GM23338 (cell line): ENCODE measurements around the gene CERK. TPM values are rescaled to one million over a fixed set of nuclear protein-coding genes. Genes with fewer than 3 reads are reported as not detected.
"Not testable (repeated sequence)": the region's sequence is repeated elsewhere in the genome, so short reads cannot be mapped to it uniquely, and the experiment has no call there.

ENCODE experiments used
- ATAC-seq: fragments of 200-7000 bp; cut with Tn5 transposase; 3 replicates; pipeline ENCODE4 v1.9.1; 2020
- DNase-seq: peaks from one replicate; pipeline ENCODE4 v3.0.0-alpha.2; 2015; ENCODE audit warnings: low spot score
- H2AFZ ChIP-seq: fragments of 200-600 bp; sonication (generic); 2 replicates; pipeline ENCODE4 v1.8.0; 2016; ENCODE audit warnings: antibody characterized with exemption, mild to moderate bottlenecking, moderate library complexity
- H3F3A ChIP-seq: fragments of 200-600 bp; sonication (generic); replicated peaks from 2 replicates; pipeline ENCODE4 v1.8.0; 2017; ENCODE audit warnings: antibody characterized with exemption, mixed run types, low read depth
- H3K27ac ChIP-seq: fragments of 200-600 bp; sonication (generic); 2 replicates; pipeline ENCODE4 v1.6.1; 2016; ENCODE audit warnings: low read depth
- H3K27me3 ChIP-seq: fragments of 200-600 bp; sonication (generic); 2 replicates; pipeline ENCODE4 v1.8.0; 2016; ENCODE audit warnings: mild to moderate bottlenecking, mixed run types, moderate library complexity; ENCODE audit not compliant: insufficient read depth
- H3K36me3 ChIP-seq: fragments of 200-600 bp; sonication (generic); 2 replicates; pipeline ENCODE4 v1.8.0; 2016; ENCODE audit warnings: mild to moderate bottlenecking; ENCODE audit not compliant: insufficient read depth
- H3K4me1 ChIP-seq: fragments of 200-600 bp; sonication (generic); 2 replicates; pipeline ENCODE4 v1.8.0; 2016; ENCODE audit warnings: mild to moderate bottlenecking, moderate library complexity; ENCODE audit not compliant: insufficient read depth
- H3K4me2 ChIP-seq: fragments of 200-600 bp; sonication (generic); 2 replicates; pipeline ENCODE4 v1.7.1; 2017; ENCODE audit warnings: mixed run types
- H3K4me3 ChIP-seq: fragments of 200-600 bp; sonication (generic); 2 replicates; pipeline ENCODE4 v1.6.1; 2016; ENCODE audit warnings: mixed run types
- H3K79me2 ChIP-seq: fragments of 200-600 bp; sonication (generic); replicated peaks from 2 replicates; pipeline ENCODE4 v1.8.0; 2017; ENCODE audit warnings: mild to moderate bottlenecking; ENCODE audit not compliant: insufficient read depth
- H3K9me2 ChIP-seq: fragments of 200-600 bp; sonication (generic); 2 replicates; pipeline ENCODE4 v1.8.0; 2017; ENCODE audit not compliant: insufficient read depth
- H4K20me1 ChIP-seq: fragments of 200-600 bp; sonication (generic); replicated peaks from 2 replicates; pipeline ENCODE4 v1.8.0; 2017; ENCODE audit warnings: mild to moderate bottlenecking; ENCODE audit not compliant: insufficient read depth
- H3K27ac Mint-ChIP-seq: 2 replicates; pipeline ENCODE4 v1.8.0; 2020; ENCODE audit warnings: inconsistent platforms, mild to moderate bottlenecking, moderate library complexity, mixed read lengths
- H3K27me3 Mint-ChIP-seq: 3 replicates; pipeline ENCODE4 v1.8.0; 2022; ENCODE audit warnings: low read depth, mild to moderate bottlenecking, moderate library complexity, mixed read lengths, inconsistent platforms; ENCODE audit not compliant: insufficient read depth, poor library complexity
- H3K36me3 Mint-ChIP-seq: 3 replicates; pipeline ENCODE4 v1.8.0; 2021; ENCODE audit warnings: low read depth, mild to moderate bottlenecking, inconsistent platforms, moderate library complexity, mixed read lengths
- H3K4me1 Mint-ChIP-seq: 3 replicates; pipeline ENCODE4 v1.8.0; 2020; ENCODE audit warnings: mild to moderate bottlenecking, inconsistent platforms, mixed read lengths
- H3K4me3 Mint-ChIP-seq: 3 replicates; pipeline ENCODE4 v1.8.0; 2021; ENCODE audit warnings: moderate library complexity, mild to moderate bottlenecking, inconsistent platforms, mixed read lengths
- H3K9me3 Mint-ChIP-seq: 3 replicates; pipeline ENCODE4 v1.8.0; 2020; ENCODE audit warnings: moderate library complexity, mild to moderate bottlenecking, inconsistent platforms, mixed read lengths
- CREB1 ChIP-seq: fragments of 250-450 bp; sonication (Bioruptor Pico); IDR thresholded peaks from 2 replicates; pipeline ENCODE4 v1.5.0; 2020; ENCODE audit warnings: low read depth, mild to moderate bottlenecking, moderate library complexity
- ETS1 ChIP-seq: IDR thresholded peaks from 2 replicates; pipeline ENCODE4 v1.6.1; 2016; ENCODE audit warnings: antibody characterized with exemption
- EZH2 ChIP-seq: fragments of 200-600 bp; sonication (generic); IDR thresholded peaks from one replicate; pipeline ENCODE4 v1.8.0; 2017; ENCODE audit warnings: antibody characterized with exemption, mild to moderate bottlenecking, low read depth; ENCODE audit not compliant: unreplicated experiment
- STAT1 ChIP-seq: IDR thresholded peaks from one replicate; pipeline ENCODE4 v1.6.1; 2016; ENCODE audit warnings: antibody characterized with exemption; ENCODE audit not compliant: unreplicated experiment
- ZNF114 ChIP-seq: fragments of 250-450 bp; sonication (Bioruptor Pico); IDR thresholded peaks from 2 replicates; pipeline ENCODE4 v1.5.0; 2020; ENCODE audit warnings: mild to moderate bottlenecking, moderate library complexity
- ZNF462 ChIP-seq: fragments of 250-450 bp; sonication (Bioruptor Pico); IDR thresholded peaks from 2 replicates; pipeline ENCODE4 v1.5.0; 2020; ENCODE audit warnings: mild to moderate bottlenecking, moderate library complexity
- polyA plus RNA-seq: library from polyadenylated mRNA; unstranded; fragments of >200 nt; fragmentation: Nextera tagmentation; extraction: Ambion mirVana; gene quantifications from 2 replicates; pipeline ENCODE4 v1.2.1, GENCODE V29; 2016
- total RNA-seq: library from RNA; depleted of rRNA; stranded (reverse); fragments of >200 nt; shearing (Covaris generic); gene quantifications from 2 replicates; pipeline ENCODE4 v1.2.3, GENCODE V29; 2014

Gene CERK
- total and polyA plus RNA-seq, 2 experiments from 2014 or later, result 12.7 to 62.9 TPM

- no peak overlapping the region for H3K27ac ChIP-seq
- Mint-ChIP-seq H3K4me1 (no peaks in the 10 kb centered on the region), H3K4me3 (no peak overlapping the region), H3K9me3 (no peaks in the 10 kb centered on the region), H3K27ac (no peak overlapping the region), H3K36me3 (no peaks in the 10 kb centered on the region), H3K27me3 (no peaks in the 10 kb centered on the region)
- H3K4me1 ChIP-seq, result no peaks in the 10 kb centered on the region
- H3K4me3 ChIP-seq, result no peak overlapping the region
- no peak for ATAC-seq
- no peak overlapping the region for H3K4me2 ChIP-seq
- H3K27me3 ChIP-seq, result no peaks in the 10 kb centered on the region
- no peaks in the 10 kb centered on the region for H3K36me3 ChIP-seq
- no peaks in the 10 kb centered on the region for H3K9me2 ChIP-seq
- H3K79me2 ChIP-seq, result peaks cover 79% of the 10 kb centered on the region
- no peak for DNase-seq
- TF ChIP-seq ZNF114 (CRISPR knock-in tag), result no peak
- no peak for TF ChIP-seq EZH2
- H4K20me1 ChIP-seq, result peaks cover 6% of the 10 kb centered on the region; the same call in 1 of the 2 replicates
- no peak overlapping the region for H2AFZ ChIP-seq
- H3F3A ChIP-seq, result no peaks in the 10 kb centered on the region
These were observed 45.7 kb upstream of the CERK start for GRCh38 chr22:46783721-46784120.

GRCh38 chr22:46782200-46782599 lies 44.1 kb upstream of the CERK start:
- H4K20me1 ChIP-seq, H3K9me3 Mint-ChIP-seq, H3K4me2 ChIP-seq, DNase-seq, H3K4me3 Mint-ChIP-seq, H3K27ac ChIP-seq, H3K4me1 ChIP-seq, ATAC-seq, H3K27ac Mint-ChIP-seq, H3K4me3 ChIP-seq, H3K36me3 Mint-ChIP-seq, H3K36me3 ChIP-seq, H3K9me2 ChIP-seq, H3F3A ChIP-seq, H2AFZ ChIP-seq, H3K27me3 ChIP-seq, H3K4me1 Mint-ChIP-seq, H3K27me3 Mint-ChIP-seq: not testable (repeated sequence)
- peaks cover 90% of the 10 kb centered on the region for H3K79me2 ChIP-seq

GRCh38 chr22:46781291-46781690 lies 43.2 kb upstream of the CERK start:
- Mint-ChIP-seq H3K9me3 (no peaks in the 10 kb centered on the region), H3K27ac (no peak overlapping the region), H3K36me3 (no peaks in the 10 kb centered on the region), H3K4me1 (no peaks in the 10 kb centered on the region), H3K27me3 (peaks cover 5% of the 10 kb centered on the region), H3K4me3 (no peak overlapping the region)
- Histone ChIP-seq H3K9me2 (no peaks in the 10 kb centered on the region), H4K20me1 (no peaks in the 10 kb centered on the region; the same call in 1 of the 2 replicates), H3F3A (no peaks in the 10 kb centered on the region), H3K79me2 (peaks cover 90% of the 10 kb centered on the region), H3K36me3 (no peaks in the 10 kb centered on the region), H3K4me2 (no peak overlapping the region), H3K4me1 (no peaks in the 10 kb centered on the region), H3K27me3 (no peaks in the 10 kb centered on the region), H2AFZ (no peak overlapping the region), H3K4me3 (no peak overlapping the region), H3K27ac (no peak overlapping the region)
- DNase-seq (no peak), ATAC-seq (no peak)
- TF ChIP-seq ETS1 (no peak), ZNF462 (no peak), STAT1 (no peak), CREB1 (CRISPR knock-in tag) (no peak), ZNF114 (CRISPR knock-in tag) (no peak)
